PC-9 (cell line): ENCODE results near the gene TRMT1L. TPM values are rescaled to one million over a fixed set of nuclear protein-coding genes. Genes with fewer than 3 reads are reported as not detected.

Experiments
- BruUV-seq: library from RNA; stranded (reverse); fragments of 400-500 nt; replicated peaks from 2 replicates; lab custom pipeline; 2021; lab: Mats Ljungman, UMichigan
- CTCF ChIA-PET: fragments of 300-600 bp; sonication (Branson Sonifier 250); formaldehyde crosslinking; loops from one replicate; lab custom pipeline; 2022; ENCODE audit warnings: antibody characterized with exemption; lab: Charles Lee
- POLR2A ChIA-PET: fragments of 300-600 bp; sonication (Branson Sonifier 250); formaldehyde crosslinking; loops from one replicate; lab custom pipeline; 2022; ENCODE audit warnings: antibody characterized with exemption; ENCODE audit not compliant: unreplicated experiment; lab: Charles Lee
- DNase-seq, 2 experiments: peaks; one replicate each; pipeline versions ENCODE4 v3.0.0 to v3.0.0-alpha.2; 2015 to 2022; ENCODE audit warnings: mixed read lengths in 1 of 2
- H2AFZ ChIP-seq: fragments of 200-600 bp; sonication (generic); 2 replicates; pipeline ENCODE4 v1.8.1; 2017; ENCODE audit warnings: antibody characterized with exemption
- H3F3A ChIP-seq: fragments of 200-600 bp; sonication (generic); 2 replicates; pipeline ENCODE4 v1.8.1; 2017; ENCODE audit warnings: antibody characterized with exemption, mild to moderate bottlenecking, low read depth; ENCODE audit not compliant: insufficient read depth
- H3K27ac ChIP-seq: fragments of 200-600 bp; sonication (generic); 2 replicates; pipeline ENCODE4 v1.6.1; 2016; ENCODE audit warnings: mixed run types
- H3K27me3 ChIP-seq: fragments of 200-600 bp; sonication (generic); 2 replicates; pipeline ENCODE4 v1.6.1; 2016; ENCODE audit warnings: low read depth, mixed run types; ENCODE audit not compliant: insufficient read depth
- H3K36me3 ChIP-seq: fragments of 200-600 bp; sonication (generic); 2 replicates; pipeline ENCODE4 v1.6.1; 2016; ENCODE audit warnings: low read depth, mixed run types
- H3K4me1 ChIP-seq: fragments of 200-600 bp; sonication (generic); replicated peaks from 2 replicates; pipeline ENCODE4 v1.6.1; 2016; ENCODE audit warnings: mixed run types; ENCODE audit not compliant: insufficient read depth
- H3K4me2 ChIP-seq: fragments of 200-600 bp; sonication (generic); 2 replicates; pipeline ENCODE4 v1.6.1; 2017; ENCODE audit warnings: mixed run types
- H3K4me3 ChIP-seq: fragments of 200-600 bp; sonication (generic); 2 replicates; pipeline ENCODE4 v1.6.1; 2016; ENCODE audit warnings: mixed run types
- H3K79me2 ChIP-seq: fragments of 200-600 bp; sonication (generic); 2 replicates; pipeline ENCODE4 v1.6.1; 2017; ENCODE audit warnings: low read depth, mixed run types
- H3K9me2 ChIP-seq: fragments of 200-600 bp; sonication (generic); 2 replicates; pipeline ENCODE4 v1.8.1; 2017; ENCODE audit warnings: mild to moderate bottlenecking; ENCODE audit not compliant: insufficient read depth
- H3K9me3 ChIP-seq: fragments of 200-600 bp; sonication (generic); 2 replicates; pipeline ENCODE4 v1.8.1; 2016; ENCODE audit warnings: low read depth; ENCODE audit not compliant: insufficient read depth
- H4K20me1 ChIP-seq: fragments of 200-600 bp; sonication (generic); 2 replicates; pipeline ENCODE4 v1.8.1; 2017; ENCODE audit not compliant: insufficient read depth
- CTCF ChIP-seq: fragments of 200-600 bp; sonication (generic); conservative IDR thresholded peaks from 2 replicates; pipeline ENCODE4 v1.6.1; 2017; ENCODE audit warnings: mixed run types, antibody characterized with exemption, mild to moderate bottlenecking, moderate library complexity
- EZH2 ChIP-seq: fragments of 200-600 bp; sonication (generic); IDR thresholded peaks from 2 replicates; pipeline ENCODE4 v1.8.0; 2017; ENCODE audit warnings: antibody characterized with exemption, low read depth
- intact Hi-C: fragments of 100-400 bp; cut with micrococcal nuclease; formaldehyde crosslinking; loops from one replicate; pipeline ENCODE4 v1.10.0; 2022; ENCODE audit not compliant: unreplicated experiment
- total RNA-seq: library from RNA; stranded (reverse); gene quantifications from 2 replicates; pipeline ENCODE4 v1.2.3, GENCODE V29; 2021

TRMT1L gene
- total RNA-seq, 1 experiment from 2014 or later, result 18.3 TPM

DNA sequence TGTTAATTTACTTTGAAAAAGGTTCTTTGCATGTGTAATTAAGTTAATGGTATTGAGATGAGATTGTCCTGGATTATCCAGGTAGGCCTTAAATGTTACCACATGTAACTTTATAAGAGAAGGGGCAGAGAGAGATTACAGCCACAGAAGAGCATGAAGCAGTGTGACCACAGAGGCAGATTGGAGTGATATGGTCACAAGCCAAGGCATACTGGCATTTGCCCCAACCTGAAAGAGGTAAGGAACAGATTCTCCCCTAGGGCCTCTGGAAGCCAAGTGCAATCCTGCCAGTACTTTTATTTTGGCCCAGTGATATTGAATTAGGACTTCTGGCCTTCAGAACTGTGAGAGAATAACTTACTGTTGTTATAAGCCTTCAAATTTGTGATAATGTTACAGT, 88.4 kb downstream of the TRMT1L start:
- DNase-seq, result no peak
- H2AFZ ChIP-seq, result no peak overlapping the region
- no peaks in the 10 kb centered on the region for H3K4me1 ChIP-seq
- TF ChIP-seq EZH2 (no peak), CTCF (no peak)
- no TSS peak for BruUV-seq
- H3K4me3 ChIP-seq, result no peak overlapping the region
- H3K36me3 ChIP-seq, result no peaks in the 10 kb centered on the region
- no peaks in the 10 kb centered on the region for H3K9me2 ChIP-seq
- ChIA-PET POLR2A (no interaction called here), CTCF (no interaction called here)
- H3K4me2 ChIP-seq, result no peak overlapping the region
- no peaks in the 10 kb centered on the region for H3F3A ChIP-seq
- H3K27ac ChIP-seq, result no peak overlapping the region
- H3K27me3 ChIP-seq, result no peaks in the 10 kb centered on the region
- H3K79me2 ChIP-seq, result peaks cover 72% of the 10 kb centered on the region
- no peaks in the 10 kb centered on the region for H4K20me1 ChIP-seq
- H3K9me3 ChIP-seq, result no peaks in the 10 kb centered on the region
- intact Hi-C loops, result no loop called here

Other genes with a start within 250 kb of the TRMT1L start
- 29.3 and 31.5 TPM in 2 replicates for gene NIBAN1, start 182.4 kb downstream of the TRMT1L start, total RNA-seq
- gene RNF2, start 111.4 kb downstream of the TRMT1L start, total RNA-seq, result 18.3 and 26.2 TPM in 2 replicates
- 2.9 and 3.6 TPM in 2 replicates for gene SWT1, start 214 bp upstream of the TRMT1L start, total RNA-seq
- 38.8 and 44.3 TPM in 2 replicates for gene IVNS1ABP, start 160.3 kb upstream of the TRMT1L start, total RNA-seq